ENCODE measurements around the gene AGBL4. TPM values are rescaled to one million over a fixed set of nuclear protein-coding genes. Genes with fewer than 3 reads are reported as not detected.

Gene AGBL4
- total RNA-seq, 1 experiment from 2014 or later: not detected

DNA sequence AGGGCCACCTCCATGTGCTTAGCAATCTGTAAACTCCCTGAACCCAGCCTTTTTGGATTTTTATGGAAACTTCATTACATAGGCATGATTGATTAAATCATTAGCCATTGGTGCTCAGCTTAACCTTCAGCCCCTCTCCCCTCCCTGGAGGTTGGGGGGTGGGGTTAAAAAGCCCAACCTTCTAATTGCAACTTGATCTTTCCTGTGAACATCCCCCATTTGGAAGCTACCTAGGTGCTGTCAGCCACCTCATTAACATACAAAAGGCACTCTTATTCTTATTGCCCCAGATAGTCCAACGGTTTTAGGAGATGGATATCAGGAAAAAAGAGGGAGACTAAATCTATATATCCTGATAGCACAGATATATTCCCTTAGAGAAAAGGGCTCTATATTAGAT, 823.0 kb downstream of the AGBL4 start:
- no TSS peak for BruUV-seq (replicated peaks)

More for the DNA sequence above, 823.0 kb downstream of the AGBL4 start:
- DNase-seq (ENCODE audit: low read depth, low spot score) (no peak), ATAC-seq (no peak)
- ChIA-PET RAD21 (ENCODE audit: low non-redundant PET in 1 of 2, low total read pairs in 2 of 2, uncharacterized antibody in 2 of 2, unreplicated experiment in 2 of 2) (no interaction called here), POLR2A (no interaction called here), CTCF (no interaction called here)
- Histone ChIP-seq H2AFZ (ENCODE audit: low read depth, low read length, poor library complexity, severe bottlenecking) (no peak overlapping the region), H3K79me2 (ENCODE audit: insufficient read depth, low read length) (no peaks in the 10 kb centered on the region), H3K9ac (ENCODE audit: low read length) (no peak overlapping the region), H3K4me3 (replicated peaks in 1 of 2; ENCODE audit: low read depth in 1 of 2, low read length in 2 of 2) (no peak overlapping the region), H3K36me3 (ENCODE audit: control insufficient read depth in 1 of 2, insufficient read depth in 2 of 2, low read length in 2 of 2) (no peaks in the 10 kb centered on the region), H3K4me1 (ENCODE audit: control insufficient read depth in 1 of 2, insufficient read depth in 2 of 2, low read length in 2 of 2) (no peaks in the 10 kb centered on the region), H3K4me2 (ENCODE audit: low read length) (no peak overlapping the region), H3K27me3 (ENCODE audit: insufficient read depth, low read length) (no peaks in the 10 kb centered on the region), H3K27ac (ENCODE audit: low read depth, low read length) (no peak overlapping the region), H4K20me1 (ENCODE audit: insufficient read depth) (no peaks in the 10 kb centered on the region), H3K9me3 (ENCODE audit: control insufficient read depth in 1 of 2, insufficient read depth in 1 of 2, low read depth in 1 of 2, low read length in 2 of 2) (peaks cover 4 to 27% of the 10 kb centered on the region in 2 experiments; a peak in 2 of 4 replicates), H3K9me2 (ENCODE audit: insufficient read depth) (no peaks in the 10 kb centered on the region)
- no peak for TF ChIP-seq JUND (IDR thresholded peaks at IDR 0.05)
- TF ChIP-seq, protein P1, sequence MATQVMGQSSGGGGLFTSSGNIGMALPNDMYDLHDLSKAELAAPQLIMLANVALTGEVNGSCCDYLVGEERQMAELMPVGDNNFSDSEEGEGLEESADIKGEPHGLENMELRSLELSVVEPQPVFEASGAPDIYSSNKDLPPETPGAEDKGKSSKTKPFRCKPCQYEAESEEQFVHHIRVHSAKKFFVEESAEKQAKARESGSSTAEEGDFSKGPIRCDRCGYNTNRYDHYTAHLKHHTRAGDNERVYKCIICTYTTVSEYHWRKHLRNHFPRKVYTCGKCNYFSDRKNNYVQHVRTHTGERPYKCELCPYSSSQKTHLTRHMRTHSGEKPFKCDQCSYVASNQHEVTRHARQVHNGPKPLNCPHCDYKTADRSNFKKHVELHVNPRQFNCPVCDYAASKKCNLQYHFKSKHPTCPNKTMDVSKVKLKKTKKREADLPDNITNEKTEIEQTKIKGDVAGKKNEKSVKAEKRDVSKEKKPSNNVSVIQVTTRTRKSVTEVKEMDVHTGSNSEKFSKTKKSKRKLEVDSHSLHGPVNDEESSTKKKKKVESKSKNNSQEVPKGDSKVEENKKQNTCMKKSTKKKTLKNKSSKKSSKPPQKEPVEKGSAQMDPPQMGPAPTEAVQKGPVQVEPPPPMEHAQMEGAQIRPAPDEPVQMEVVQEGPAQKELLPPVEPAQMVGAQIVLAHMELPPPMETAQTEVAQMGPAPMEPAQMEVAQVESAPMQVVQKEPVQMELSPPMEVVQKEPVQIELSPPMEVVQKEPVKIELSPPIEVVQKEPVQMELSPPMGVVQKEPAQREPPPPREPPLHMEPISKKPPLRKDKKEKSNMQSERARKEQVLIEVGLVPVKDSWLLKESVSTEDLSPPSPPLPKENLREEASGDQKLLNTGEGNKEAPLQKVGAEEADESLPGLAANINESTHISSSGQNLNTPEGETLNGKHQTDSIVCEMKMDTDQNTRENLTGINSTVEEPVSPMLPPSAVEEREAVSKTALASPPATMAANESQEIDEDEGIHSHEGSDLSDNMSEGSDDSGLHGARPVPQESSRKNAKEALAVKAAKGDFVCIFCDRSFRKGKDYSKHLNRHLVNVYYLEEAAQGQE (IDR thresholded peaks at IDR 0.05; ENCODE audit: low read depth): no peak
- TF ChIP-seq EZH2phosphoT487 (IDR thresholded peaks at IDR 0.05; ENCODE audit: borderline replicate concordance): no peak
- no peak for TF ChIP-seq ZFX (IDR thresholded peaks at IDR 0.05)
- no peak for TF ChIP-seq CBX3 (IDR thresholded peaks at IDR 0.05; ENCODE audit: low read depth)
- no peak for TF ChIP-seq RAD21 (IDR thresholded peaks at IDR 0.05; ENCODE audit: low read depth)
- no peak for TF ChIP-seq MAX (IDR thresholded peaks at IDR 0.05)
- TF ChIP-seq SRF (IDR thresholded peaks at IDR 0.05; ENCODE audit: low read depth): no peak
- TF ChIP-seq ELF1 (IDR thresholded peaks at IDR 0.05; ENCODE audit: borderline replicate concordance, low read depth): no peak
- TF ChIP-seq POLR2A (IDR thresholded peaks at IDR 0.05; ENCODE audit: borderline replicate concordance, extremely low read depth, insufficient read depth, insufficient read length): no peak
- no peak for TF ChIP-seq SP1 (IDR thresholded peaks at IDR 0.05; ENCODE audit: low read depth)
- TF ChIP-seq POLR2AphosphoS5 (IDR thresholded peaks at IDR 0.05; ENCODE audit: low read depth, low read length): no peak
- no peak for TF ChIP-seq TCF7L2 (IDR thresholded peaks at IDR 0.05; ENCODE audit: borderline replicate concordance, extremely low read depth, insufficient read depth, insufficient read length)
- no peak for TF ChIP-seq ZBTB33 (IDR thresholded peaks at IDR 0.05; ENCODE audit: extremely low read depth, insufficient replicate concordance, low read length)
- intact Hi-C loops (cut with micrococcal nuclease): no loop called here

Data from HCT116 (cell line).